GM18511 (cell line): ENCODE results near the gene CHRNA4.
"Not testable (repeated sequence)": the region's sequence is repeated elsewhere in the genome, so short reads cannot be mapped to it uniquely, and the experiment has no call there.

Experiments
- ATAC-seq: cut with Tn5 transposase; IDR thresholded peaks from one replicate; pipeline ENCODE4 v1.9.1; 2021; ENCODE audit warnings: mild to moderate bottlenecking, moderate library complexity; ENCODE audit not compliant: unreplicated experiment

CHRNA4 gene

GRCh38 chr20:63311833-63312243 lies 49.3 kb downstream of the CHRNA4 start:
- ATAC-seq: no peak

- no peak for ATAC-seq
Observed at GRCh38 chr20:63311186-63311832, 49.8 kb downstream of the CHRNA4 start.

- no peak for ATAC-seq
Observed at GRCh38 chr20:63310265-63310991, 50.7 kb downstream of the CHRNA4 start.

GRCh38 chr20:63309261-63310071 lies 51.7 kb downstream of the CHRNA4 start:
- ATAC-seq: no peak

GRCh38 chr20:63308218-63308911 lies 52.8 kb downstream of the CHRNA4 start:
- no peak for ATAC-seq

GRCh38 chr20:63307538-63308217 lies 53.5 kb downstream of the CHRNA4 start:
- ATAC-seq: no peak

GRCh38 chr20:63306673-63307537 lies 54.2 kb downstream of the CHRNA4 start:
- ATAC-seq: no peak

GRCh38 chr20:63305933-63306672 lies 55.0 kb downstream of the CHRNA4 start:
- ATAC-seq: not testable (repeated sequence)

GRCh38 chr20:63305393-63305792 lies 55.8 kb downstream of the CHRNA4 start:
- no peak for ATAC-seq

GRCh38 chr20:63303095-63303666 lies 58.0 kb downstream of the CHRNA4 start:
- ATAC-seq: no peak

GRCh38 chr20:63301671-63302070 lies 59.5 kb downstream of the CHRNA4 start:
- no peak for ATAC-seq

- no peak for ATAC-seq
Observed at GRCh38 chr20:63298731-63299312, 62.3 kb downstream of the CHRNA4 start.

- ATAC-seq: no peak
Observed at GRCh38 chr20:63297796-63298572, 63.2 kb downstream of the CHRNA4 start.

- no peak for ATAC-seq
Observed at GRCh38 chr20:63297371-63297781, 63.8 kb downstream of the CHRNA4 start.

GRCh38 chr20:63296531-63297299 lies 64.4 kb downstream of the CHRNA4 start:
- no peak for ATAC-seq

GRCh38 chr20:63295846-63296245 lies 65.3 kb downstream of the CHRNA4 start:
- no peak for ATAC-seq

GRCh38 chr20:63295422-63295821 lies 65.7 kb downstream of the CHRNA4 start:
- ATAC-seq: no peak
